ENCODE results near the gene ARHGAP29. TPM values are rescaled to one million over a fixed set of nuclear protein-coding genes. Genes with fewer than 3 reads are reported as not detected.

The ARHGAP29 gene
- total and polyA plus RNA-seq, 10 of the 15 experiments (the other 5 are each of a cell fraction or from before 2014, with no cell fraction given): under 0.01 to 0.43 (median 0.10) TPM; not detected in 4

DNA sequence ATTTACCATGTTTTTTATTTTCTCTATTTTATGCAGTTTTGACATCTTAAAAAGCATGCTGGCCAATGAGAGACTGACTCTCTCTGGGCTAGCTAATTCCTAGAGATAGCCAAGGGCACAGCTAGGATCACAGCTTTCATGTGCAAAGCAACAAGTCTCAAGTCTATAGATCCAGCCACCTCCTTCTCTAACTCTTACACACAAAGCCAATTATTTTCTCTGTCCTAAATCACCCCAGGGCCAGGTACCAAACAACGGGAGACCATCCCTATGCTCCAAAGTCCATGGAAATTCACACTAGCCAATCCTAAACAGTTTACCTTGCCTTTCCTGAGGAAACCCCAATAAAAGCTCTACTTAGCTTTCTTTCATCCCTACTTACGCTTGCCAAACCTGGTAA lies 38.0 kb downstream of the ARHGAP29 start (continued):
- TF ChIP-seq SMAD1 (IDR thresholded peaks at IDR 0.05; ENCODE audit: low read depth, partially characterized antibody) (no peak), CHD4 (IDR thresholded peaks at IDR 0.05) (no peak), ZNF622 (IDR thresholded peaks at IDR 0.05) (no peak), NBN (IDR thresholded peaks at IDR 0.05) (no peak), BRCA1 (IDR thresholded peaks at IDR 0.05; ENCODE audit: low read depth, low read length) (no peak)

GRCh38 chr1:94194079-94194865 lies 43.1 kb downstream of the ARHGAP29 start:
- CTCF ChIA-PET: no interaction called here
- SMC1A ChIA-PET (ENCODE audit: uncharacterized antibody, unreplicated experiment): no interaction called here
- intact Hi-C loops (cut with micrococcal nuclease; ENCODE audit: unreplicated experiment): no loop called here
- Histone ChIP-seq H3K27me3 (replicated peaks in 1 of 2; ENCODE audit: control insufficient read depth in 2 of 2, insufficient read depth in 2 of 2, low read length in 1 of 2) (no peaks in the 10 kb centered on the region), H3K9me3 (replicated peaks; ENCODE audit: control insufficient read depth, insufficient read depth, low read length) (no peaks in the 10 kb centered on the region), H3K4me2 (ENCODE audit: control insufficient read depth, insufficient read depth) (no peak overlapping the region), H4K20me1 (ENCODE audit: control insufficient read depth, insufficient read depth) (no peaks in the 10 kb centered on the region), H3K36me3 (ENCODE audit: control insufficient read depth in 2 of 2, insufficient read depth in 2 of 2, low read length in 1 of 2) (no peaks in the 10 kb centered on the region), H3K4me1 (ENCODE audit: control insufficient read depth, insufficient read depth, low read length) (no peaks in the 10 kb centered on the region), H3K27ac (ENCODE audit: control insufficient read depth, insufficient read depth) (no peak overlapping the region), H3K79me2 (ENCODE audit: control insufficient read depth, insufficient read depth, low read length) (no peaks in the 10 kb centered on the region), H3K9ac (ENCODE audit: control insufficient read depth, insufficient read depth, low read length) (no peak overlapping the region), H3K4me3 (no peak overlapping the region), H2AFZ (ENCODE audit: control insufficient read depth, low read depth, low read length) (no peak overlapping the region)
- POLR2A ChIA-PET: no interaction called here
- BruUV-seq (replicated peaks): no TSS peak
- WGBS (ENCODE audit: insufficient coverage, insufficient replicate concordance, low lambda C conversion rate, missing lambda C conversion rate): 26% methylated on average over 2 of the region's 2 CpGs
- RAD21 ChIA-PET (ENCODE audit: unreplicated experiment): no interaction called here
- in situ Hi-C loops (cut with MboI): no loop called here
- FAIRE-seq: no peak
- no peak for DNase-seq (ENCODE audit: low read depth, low spot score)
- no peak for ATAC-seq
- peak; percentile 13; the same call in 1 of the 2 replicates for TF ChIP-seq RUNX3 (IDR thresholded peaks at IDR 0.05; ENCODE audit: low read length)
- TF ChIP-seq SUZ12 (IDR thresholded peaks at IDR 0.05; ENCODE audit: unreplicated experiment): no peak
- peak; percentile 70; the same call in 1 of the 2 replicates for TF ChIP-seq MEF2A (IDR thresholded peaks at IDR 0.05; ENCODE audit: insufficient read depth, low read depth, low read length)
- TF ChIP-seq, protein P1, sequence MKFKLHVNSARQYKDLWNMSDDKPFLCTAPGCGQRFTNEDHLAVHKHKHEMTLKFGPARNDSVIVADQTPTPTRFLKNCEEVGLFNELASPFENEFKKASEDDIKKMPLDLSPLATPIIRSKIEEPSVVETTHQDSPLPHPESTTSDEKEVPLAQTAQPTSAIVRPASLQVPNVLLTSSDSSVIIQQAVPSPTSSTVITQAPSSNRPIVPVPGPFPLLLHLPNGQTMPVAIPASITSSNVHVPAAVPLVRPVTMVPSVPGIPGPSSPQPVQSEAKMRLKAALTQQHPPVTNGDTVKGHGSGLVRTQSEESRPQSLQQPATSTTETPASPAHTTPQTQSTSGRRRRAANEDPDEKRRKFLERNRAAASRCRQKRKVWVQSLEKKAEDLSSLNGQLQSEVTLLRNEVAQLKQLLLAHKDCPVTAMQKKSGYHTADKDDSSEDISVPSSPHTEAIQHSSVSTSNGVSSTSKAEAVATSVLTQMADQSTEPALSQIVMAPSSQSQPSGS (IDR thresholded peaks at IDR 0.05; ENCODE audit: low read length): 0 out of 2 replicates have a peak, but pooled peaks have one; percentile 38
- TF ChIP-seq CHD4 (IDR thresholded peaks at IDR 0.05): no peak
- TF ChIP-seq, protein P2, sequence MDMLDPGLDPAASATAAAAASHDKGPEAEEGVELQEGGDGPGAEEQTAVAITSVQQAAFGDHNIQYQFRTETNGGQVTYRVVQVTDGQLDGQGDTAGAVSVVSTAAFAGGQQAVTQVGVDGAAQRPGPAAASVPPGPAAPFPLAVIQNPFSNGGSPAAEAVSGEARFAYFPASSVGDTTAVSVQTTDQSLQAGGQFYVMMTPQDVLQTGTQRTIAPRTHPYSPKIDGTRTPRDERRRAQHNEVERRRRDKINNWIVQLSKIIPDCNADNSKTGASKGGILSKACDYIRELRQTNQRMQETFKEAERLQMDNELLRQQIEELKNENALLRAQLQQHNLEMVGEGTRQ (IDR thresholded peaks at IDR 0.05; ENCODE audit: borderline replicate concordance, low read depth, low read length): no peak
- TF ChIP-seq IKZF1 (conservative IDR thresholded peaks at IDR 0.05): no peak
- TF ChIP-seq NFIC (IDR thresholded peaks at IDR 0.05; ENCODE audit: low read depth, low read length): peak; percentile 43; the same call in 1 of the 2 replicates
- TF ChIP-seq, protein P3, sequence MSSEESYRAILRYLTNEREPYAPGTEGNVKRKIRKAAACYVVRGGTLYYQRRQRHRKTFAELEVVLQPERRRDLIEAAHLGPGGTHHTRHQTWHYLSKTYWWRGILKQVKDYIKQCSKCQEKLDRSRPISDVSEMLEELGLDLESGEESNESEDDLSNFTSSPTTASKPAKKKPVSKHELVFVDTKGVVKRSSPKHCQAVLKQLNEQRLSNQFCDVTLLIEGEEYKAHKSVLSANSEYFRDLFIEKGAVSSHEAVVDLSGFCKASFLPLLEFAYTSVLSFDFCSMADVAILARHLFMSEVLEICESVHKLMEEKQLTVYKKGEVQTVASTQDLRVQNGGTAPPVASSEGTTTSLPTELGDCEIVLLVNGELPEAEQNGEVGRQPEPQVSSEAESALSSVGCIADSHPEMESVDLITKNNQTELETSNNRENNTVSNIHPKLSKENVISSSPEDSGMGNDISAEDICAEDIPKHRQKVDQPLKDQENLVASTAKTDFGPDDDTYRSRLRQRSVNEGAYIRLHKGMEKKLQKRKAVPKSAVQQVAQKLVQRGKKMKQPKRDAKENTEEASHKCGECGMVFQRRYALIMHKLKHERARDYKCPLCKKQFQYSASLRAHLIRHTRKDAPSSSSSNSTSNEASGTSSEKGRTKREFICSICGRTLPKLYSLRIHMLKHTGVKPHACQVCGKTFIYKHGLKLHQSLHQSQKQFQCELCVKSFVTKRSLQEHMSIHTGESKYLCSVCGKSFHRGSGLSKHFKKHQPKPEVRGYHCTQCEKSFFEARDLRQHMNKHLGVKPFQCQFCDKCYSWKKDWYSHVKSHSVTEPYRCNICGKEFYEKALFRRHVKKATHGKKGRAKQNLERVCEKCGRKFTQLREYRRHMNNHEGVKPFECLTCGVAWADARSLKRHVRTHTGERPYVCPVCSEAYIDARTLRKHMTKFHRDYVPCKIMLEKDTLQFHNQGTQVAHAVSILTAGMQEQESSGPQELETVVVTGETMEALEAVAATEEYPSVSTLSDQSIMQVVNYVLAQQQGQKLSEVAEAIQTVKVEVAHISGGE (CRISPR knock-in tag; IDR thresholded peaks at IDR 0.05): no peak
- TF ChIP-seq MEF2B (IDR thresholded peaks at IDR 0.05; ENCODE audit: partially characterized antibody, poor library complexity, severe bottlenecking): no peak
- no peak for TF ChIP-seq POLR2A (IDR thresholded peaks at IDR 0.05; ENCODE audit: low read depth, low read length)
- no peak for TF ChIP-seq POLR2AphosphoS5 (IDR thresholded peaks at IDR 0.05; ENCODE audit: low read length)
- no peak for TF ChIP-seq NFXL1 (IDR thresholded peaks at IDR 0.05; ENCODE audit: borderline replicate concordance)
- TF ChIP-seq JUNB (IDR thresholded peaks at IDR 0.05): peak; percentile 59
- TF ChIP-seq NFYA (IDR thresholded peaks at IDR 0.05; ENCODE audit: borderline replicate concordance, low read depth, low read length): no peak
- no peak for TF ChIP-seq SMAD1 (IDR thresholded peaks at IDR 0.05; ENCODE audit: low read depth, partially characterized antibody)

Data from GM12878 (cell line).